GM12878 (cell line): ENCODE data around the gene CNKSR3. TPM values are rescaled to one million over a fixed set of nuclear protein-coding genes. Genes with fewer than 3 reads are reported as not detected.

Experiments used
- TCF7 ChIP-seq: IDR thresholded peaks from 2 replicates; pipeline ENCODE4 v1.6.1; 2014; ENCODE audit warnings: antibody characterized with exemption, borderline replicate concordance
- ZBTB33 ChIP-seq: fragments of 450-650 bp; IDR thresholded peaks from 2 replicates; pipeline ENCODE4 v1.6.1; 2017; ENCODE audit warnings: mild to moderate bottlenecking
- ZBTB4 ChIP-seq: fragments of 450-650 bp; formaldehyde crosslinking; IDR thresholded peaks from 2 replicates; pipeline ENCODE4 v1.4.0; 2022; ENCODE audit warnings: mild to moderate bottlenecking, moderate library complexity
- ZBTB40 ChIP-seq: fragments of 450-650 bp; IDR thresholded peaks from 2 replicates; pipeline ENCODE4 v1.6.1; 2016; ENCODE audit warnings: mild to moderate bottlenecking, moderate library complexity, borderline replicate concordance
- ZNF274 ChIP-seq: IDR thresholded peaks from one replicate; pipeline ENCODE4 v1.8.0; 2011; ENCODE audit not compliant: insufficient read length, insufficient read depth
- polyA plus RNA-seq, 11 experiments: library from polyadenylated mRNA; depleted of rRNA in 4 of 11; unstranded in 6 of 11; stranded (reverse) in 5 of 11; fragments of >200 nt; fragmentation: Nextera tagmentation in 4 of 11; fragmentation: Illumina TruSeq in 1 of 11; extraction: Ambion mirVana in 4 of 11; extraction: Trizol in 1 of 11; gene quantifications; 1 replicate in 1 of 11; 2 replicates in 10 of 11; pipeline versions ENCODE4 v1.2.1 to v1.2.3, GENCODE V29; 2011 to 2016; ENCODE audit warnings: inconsistent platforms in 2 of 11, missing spikeins in 2 of 11, low read depth in 1 of 11
- total RNA-seq, 4 experiments: library from RNA; depleted of rRNA in 3 of 4; stranded (reverse); fragments of >200 nt in 3 of 4; fragmentation: Illumina TruSeq in 1 of 4; extraction: Trizol in 1 of 4; gene quantifications; 2 replicates each; pipeline versions ENCODE4 v1.2.1 to v1.2.3, GENCODE V29; 2013 to 2021

CNKSR3 gene
- total and polyA plus RNA-seq, 10 of the 15 experiments (the other 5 are each of a cell fraction or from before 2014, with no cell fraction given), result under 0.01 to 0.48 (median 0.12) TPM; not detected in 2

- TF ChIP-seq ZBTB40, result no peak
- no peak for TF ChIP-seq ZNF274
- no peak for TF ChIP-seq TCF7
- TF ChIP-seq ZBTB33, result no peak
- no peak for TF ChIP-seq ZBTB4 (CRISPR knock-in tag)
Observed at GRCh38 chr6:154434662-154435061, 75.8 kb downstream of the CNKSR3 start (continued).
